NCI-H128 (cell line): ENCODE data around the gene RPN2.

Source experiments
- DNase-seq: peaks from one replicate; lab custom pipeline; 2025; ENCODE audit not compliant: unreplicated experiment; lab: John Stamatoyannopoulos, UW

RPN2 gene

GRCh38 chr20:37209193-37209592 is 30.1 kb downstream of the RPN2 start:
- DNase-seq = no peak

- no peak for DNase-seq
Observed at GRCh38 chr20:37209661-37210314, 30.7 kb downstream of the RPN2 start.

GRCh38 chr20:37218441-37218840 is 39.3 kb downstream of the RPN2 start:
- no peak for DNase-seq

- DNase-seq = no peak
Observed at GRCh38 chr20:37218976-37219375, 39.8 kb downstream of the RPN2 start.

- no peak for DNase-seq
Observed at GRCh38 chr20:37219751-37220668, 40.9 kb downstream of the RPN2 start.

GRCh38 chr20:37220731-37221130 is 41.6 kb downstream of the RPN2 start:
- no peak for DNase-seq

- DNase-seq = no peak
Observed at GRCh38 chr20:37222086-37222485, 43.0 kb downstream of the RPN2 start.

- DNase-seq = no peak
Observed at GRCh38 chr20:37223053-37223452, 43.9 kb downstream of the RPN2 start.

GRCh38 chr20:37225146-37225545 is 46.0 kb downstream of the RPN2 start:
- DNase-seq = no peak

- no peak for DNase-seq
Observed at GRCh38 chr20:37226889-37227288, 47.8 kb downstream of the RPN2 start.

GRCh38 chr20:37228082-37228481 is 49.0 kb downstream of the RPN2 start:
- DNase-seq = no peak

GRCh38 chr20:37228656-37229055 is 49.5 kb downstream of the RPN2 start:
- no peak for DNase-seq

GRCh38 chr20:37229357-37229756 is 50.2 kb downstream of the RPN2 start:
- DNase-seq = no peak

GRCh38 chr20:37230200-37230599 is 51.1 kb downstream of the RPN2 start:
- DNase-seq = no peak

GRCh38 chr20:37231947-37232630 is 53.0 kb downstream of the RPN2 start:
- DNase-seq = peak; percentile 33

GRCh38 chr20:37233548-37234253 is 54.6 kb downstream of the RPN2 start:
- no peak for DNase-seq

- DNase-seq = no peak
Observed at GRCh38 chr20:37234254-37234581, 55.1 kb downstream of the RPN2 start.

- no peak for DNase-seq
Observed at GRCh38 chr20:37235065-37235464, 55.9 kb downstream of the RPN2 start.

GRCh38 chr20:37236462-37236861 is 57.3 kb downstream of the RPN2 start:
- no peak for DNase-seq

GRCh38 chr20:37237656-37238055 is 58.5 kb downstream of the RPN2 start:
- no peak for DNase-seq

GRCh38 chr20:37238426-37238825 is 59.3 kb downstream of the RPN2 start:
- DNase-seq = no peak
